HCT116 (cell line): ENCODE measurements around the gene DPP10. TPM values are rescaled to one million over a fixed set of nuclear protein-coding genes. Genes with fewer than 3 reads are reported as not detected.

ENCODE experiments used
- ATAC-seq: fragments of 200-7000 bp; cut with Tn5 transposase; 2 replicates; pipeline ENCODE4 v1.9.1; 2020; ENCODE audit warnings: mild to moderate bottlenecking, moderate library complexity
- BruUV-seq: library from RNA; stranded (reverse); fragments of 400-500 nt; replicated peaks from 2 replicates; lab custom pipeline; 2021; lab: Mats Ljungman, UMichigan
- CTCF ChIA-PET: fragments of 300-600 bp; sonication (Branson Sonifier 250); formaldehyde crosslinking; loops from one replicate; lab custom pipeline; 2021; ENCODE audit warnings: antibody characterized with exemption; lab: Charles Lee
- POLR2A ChIA-PET: fragments of 300-600, 350-600 bp; sonication (Branson Sonifier 250); formaldehyde crosslinking; loops from one replicate; lab custom pipeline; 2021; ENCODE audit warnings: antibody characterized with exemption; lab: Charles Lee
- RAD21 ChIA-PET, 2 experiments: fragments of 300-600 bp; sonication (Branson Sonifier 250); formaldehyde crosslinking; loops; one replicate each; lab custom pipeline; 2023; ENCODE audit warnings: low total read pairs in 2 of 2; ENCODE audit not compliant: uncharacterized antibody in 2 of 2, unreplicated experiment in 2 of 2, low non-redundant PET in 1 of 2; lab: Charles Lee
- DNase-seq: peaks from one replicate; pipeline ENCODE4 v3.0.0-alpha.2; 2010; ENCODE audit warnings: low read depth, low spot score
- H2AFZ ChIP-seq: fragments of 200-600 bp; shearing (Covaris generic), sonication (generic); 2 replicates; pipeline ENCODE4 v1.6.1; 2017; ENCODE audit warnings: low read depth, mixed run types, mixed read lengths, antibody characterized with exemption, low read length; ENCODE audit not compliant: poor library complexity, severe bottlenecking
- H3K27ac ChIP-seq: 2 replicates; pipeline ENCODE4 v1.5.1; 2012; ENCODE audit warnings: low read depth, low read length
- H3K27me3 ChIP-seq: fragments of 200-600 bp; sonication (generic); 2 replicates; pipeline ENCODE4 v1.6.1; 2016; ENCODE audit warnings: mixed run types, low read length, mixed read lengths; ENCODE audit not compliant: insufficient read depth
- H3K36me3 ChIP-seq, 2 experiments: fragments of 200-500 bp in 1 of 2; fragments of 200-600 bp in 1 of 2; sonication (Bioruptor generic) in 1 of 2; sonication (generic) in 1 of 2; 2 replicates each; pipeline versions ENCODE4 v1.5.1 to v1.6.1; 2014 to 2016; ENCODE audit warnings: low read length in 2 of 2, inconsistent platforms in 1 of 2, mixed read lengths in 1 of 2, mixed run types in 1 of 2; ENCODE audit not compliant: insufficient read depth in 2 of 2, control insufficient read depth in 1 of 2
- H3K4me1 ChIP-seq, 2 experiments: fragments of 200-600 bp in 1 of 2; sonication (generic) in 1 of 2; 2 replicates each; pipeline versions ENCODE4 v1.5.1 to v1.6.1; 2012 to 2017; ENCODE audit warnings: low read length in 2 of 2, inconsistent platforms in 1 of 2, mild to moderate bottlenecking in 1 of 2, mixed read lengths in 1 of 2, mixed run types in 1 of 2, moderate library complexity in 1 of 2; ENCODE audit not compliant: insufficient read depth in 2 of 2, control insufficient read depth in 1 of 2
- H3K4me2 ChIP-seq: fragments of 200-600 bp; sonication (generic); 2 replicates; pipeline ENCODE4 v1.6.1; 2017; ENCODE audit warnings: mixed run types, low read length, mixed read lengths
- H3K4me3 ChIP-seq, 2 experiments: fragments of 200-600 bp in 1 of 2; sonication (generic) in 1 of 2; replicated peaks in 1 of 2; 2 replicates each; pipeline ENCODE4 v1.5.1; 2011 to 2016; ENCODE audit warnings: low read length in 2 of 2, control low read depth in 1 of 2, low read depth in 1 of 2, mild to moderate bottlenecking in 1 of 2, mixed read lengths in 1 of 2, mixed run types in 1 of 2
- H3K79me2 ChIP-seq: fragments of 200-600 bp; sonication (generic); 2 replicates; pipeline ENCODE4 v1.6.1; 2017; ENCODE audit warnings: mild to moderate bottlenecking, mixed run types, low read length, moderate library complexity, mixed read lengths; ENCODE audit not compliant: insufficient read depth
- H3K9ac ChIP-seq: fragments of 200-600 bp; sonication (generic); 2 replicates; pipeline ENCODE4 v1.6.1; 2016; ENCODE audit warnings: low read length, mixed read lengths
- H3K9me2 ChIP-seq: fragments of 200-600 bp; sonication (generic), shearing (Covaris generic); 2 replicates; pipeline ENCODE4 v1.6.1; 2017; ENCODE audit warnings: mixed run types, mild to moderate bottlenecking, moderate library complexity; ENCODE audit not compliant: insufficient read depth
- H3K9me3 ChIP-seq, 2 experiments: fragments of 200-500 bp in 1 of 2; fragments of 200-600 bp in 1 of 2; sonication (Bioruptor generic) in 1 of 2; sonication (generic) in 1 of 2; 2 replicates each; pipeline ENCODE4 v1.6.1; 2014 to 2017; ENCODE audit warnings: low read length in 2 of 2, mixed read lengths in 2 of 2, inconsistent platforms in 1 of 2, low read depth in 1 of 2, mild to moderate bottlenecking in 1 of 2, mixed run types in 1 of 2, moderate library complexity in 1 of 2; ENCODE audit not compliant: control insufficient read depth in 1 of 2, insufficient read depth in 1 of 2
- H4K20me1 ChIP-seq: fragments of 200-600 bp; sonication (generic), shearing (Covaris generic); 2 replicates; pipeline ENCODE4 v1.6.1; 2017; ENCODE audit warnings: mixed run types, mild to moderate bottlenecking, moderate library complexity; ENCODE audit not compliant: insufficient read depth
- ATF3 ChIP-seq: IDR thresholded peaks from 2 replicates; pipeline ENCODE4 v1.6.1; 2012
- CBX3 ChIP-seq: IDR thresholded peaks from 2 replicates; pipeline ENCODE4 v1.6.1; 2012; ENCODE audit warnings: low read depth
- CTCF ChIP-seq, 3 experiments: fragments of 200-600 bp in 1 of 3; sonication (generic) in 1 of 3; IDR thresholded peaks in 2 of 3; conservative IDR thresholded peaks in 1 of 3; 2 replicates each; pipeline ENCODE4 v1.5.1; 2012 to 2017; ENCODE audit warnings: low read depth in 2 of 3, low read length in 2 of 3, antibody characterized with exemption in 1 of 3, borderline replicate concordance in 1 of 3, control low read depth in 1 of 3, mild to moderate bottlenecking in 1 of 3, mixed read lengths in 1 of 3, mixed run types in 1 of 3, moderate library complexity in 1 of 3; ENCODE audit not compliant: insufficient read depth in 1 of 3
- ELF1 ChIP-seq: IDR thresholded peaks from 2 replicates; pipeline ENCODE4 v1.6.1; 2012; ENCODE audit warnings: low read depth, borderline replicate concordance
- EZH2 ChIP-seq: fragments of 200-600 bp; sonication (generic); IDR thresholded peaks from 2 replicates; pipeline ENCODE4 v1.6.1; 2017; ENCODE audit warnings: antibody characterized with exemption, mixed run types
- FOSL1 ChIP-seq: IDR thresholded peaks from 2 replicates; pipeline ENCODE4 v1.6.1; 2012; ENCODE audit warnings: low read depth
- JUND ChIP-seq: IDR thresholded peaks from 2 replicates; pipeline ENCODE4 v1.6.1; 2012
- POLR2A ChIP-seq: IDR thresholded peaks from 2 replicates; pipeline ENCODE4 v1.7.0; 2011; ENCODE audit warnings: borderline replicate concordance; ENCODE audit not compliant: insufficient read depth, insufficient read length; ENCODE audit errors: extremely low read depth
- POLR2AphosphoS5 ChIP-seq: IDR thresholded peaks from 2 replicates; pipeline ENCODE4 v1.6.1; 2011; ENCODE audit warnings: mild to moderate bottlenecking, low read depth, low read length, moderate library complexity
- RAD21 ChIP-seq: IDR thresholded peaks from 2 replicates; pipeline ENCODE4 v1.6.1; 2012; ENCODE audit warnings: low read depth, mild to moderate bottlenecking
- SIN3A ChIP-seq: IDR thresholded peaks from 2 replicates; pipeline ENCODE4 v1.6.1; 2012; ENCODE audit warnings: low read depth
- SP1 ChIP-seq: IDR thresholded peaks from 2 replicates; pipeline ENCODE4 v1.6.1; 2012; ENCODE audit warnings: low read depth
- SRF ChIP-seq: IDR thresholded peaks from 2 replicates; pipeline ENCODE4 v1.6.1; 2012; ENCODE audit warnings: low read depth
- TCF7L2 ChIP-seq: IDR thresholded peaks from 2 replicates; pipeline ENCODE4 v1.7.0; 2011; ENCODE audit warnings: borderline replicate concordance, inconsistent platforms; ENCODE audit not compliant: insufficient read depth, insufficient read length; ENCODE audit errors: extremely low read depth
- YY1 ChIP-seq: IDR thresholded peaks from 2 replicates; pipeline ENCODE4 v1.6.1; 2011; ENCODE audit warnings: low read length, low read depth, moderate library complexity, mild to moderate bottlenecking; ENCODE audit not compliant: insufficient replicate concordance; ENCODE audit errors: extremely low read depth
- ZBTB33 ChIP-seq: IDR thresholded peaks from 2 replicates; pipeline ENCODE4 v1.6.1; 2011; ENCODE audit warnings: mild to moderate bottlenecking, low read length, moderate library complexity; ENCODE audit not compliant: insufficient replicate concordance; ENCODE audit errors: extremely low read depth
- ZFX ChIP-seq: fragments of 450-650 bp; IDR thresholded peaks from 2 replicates; pipeline ENCODE4 v1.6.1; 2017
- ZNF274 ChIP-seq: fragments of 200-500 bp; sonication (Bioruptor generic); IDR thresholded peaks from 2 replicates; pipeline ENCODE4 v1.6.1; 2014; ENCODE audit warnings: mild to moderate bottlenecking, low read depth, low read length, inconsistent platforms
- intact Hi-C: fragments of 100-400 bp; cut with micrococcal nuclease; formaldehyde crosslinking; loops from 2 replicates; pipeline ENCODE4 v1.10.0; 2022
- total RNA-seq: library from RNA; stranded (reverse); gene quantifications from one replicate; pipeline ENCODE4 v1.2.1, GENCODE V29; 2021; ENCODE audit not compliant: unreplicated experiment
- TF ChIP-seq, protein P1 (sequence below): IDR thresholded peaks from 2 replicates; pipeline ENCODE4 v1.6.1; 2012
- TF ChIP-seq, protein P2 (sequence below): IDR thresholded peaks from 2 replicates; pipeline ENCODE4 v1.6.1; 2012; ENCODE audit warnings: low read depth

Gene DPP10
- total RNA-seq, 1 experiment from 2014 or later = not detected

GRCh38 chr2:115075800-115076199 lies 633.4 kb downstream of the DPP10 start:
- Histone ChIP-seq H3K4me3 (no peak overlapping the region), H3K9me2 (no peaks in the 10 kb centered on the region), H3K4me2 (no peak overlapping the region), H3K27me3 (no peaks in the 10 kb centered on the region), H3K9ac (no peak overlapping the region), H3K79me2 (no peaks in the 10 kb centered on the region), H3K4me1 (no peaks in the 10 kb centered on the region), H3K36me3 (no peaks in the 10 kb centered on the region), H2AFZ (no peak overlapping the region), H3K9me3 (peaks cover 0 to 19% of the 10 kb centered on the region in 2 experiments; a peak in 2 of 4 replicates), H3K27ac (no peak overlapping the region), H4K20me1 (no peaks in the 10 kb centered on the region)
- ChIA-PET POLR2A (no interaction called here), CTCF (no interaction called here), RAD21 (no interaction called here)
- ATAC-seq (no peak), DNase-seq (no peak)
- no TSS peak for BruUV-seq
- intact Hi-C loops = no loop called here
- no peak for TF ChIP-seq POLR2A
- no peak for TF ChIP-seq TCF7L2
- TF ChIP-seq ELF1 = no peak
- TF ChIP-seq SIN3A = no peak
- TF ChIP-seq CBX3 = no peak
- TF ChIP-seq RAD21 = no peak
- TF ChIP-seq YY1 = no peak
- TF ChIP-seq JUND = no peak
- TF ChIP-seq ZNF274 = no peak
- no peak for TF ChIP-seq FOSL1
- TF ChIP-seq, protein P1, sequence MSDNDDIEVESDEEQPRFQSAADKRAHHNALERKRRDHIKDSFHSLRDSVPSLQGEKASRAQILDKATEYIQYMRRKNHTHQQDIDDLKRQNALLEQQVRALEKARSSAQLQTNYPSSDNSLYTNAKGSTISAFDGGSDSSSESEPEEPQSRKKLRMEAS = no peak
- no peak for TF ChIP-seq ZFX
- TF ChIP-seq CTCF (IDR thresholded peaks at IDR 0.05 in 2 of 3, conservative IDR thresholded peaks at IDR 0.05 in 1 of 3; ENCODE audit: borderline replicate concordance in 1 of 3, insufficient read depth in 1 of 3, low read depth in 2 of 3, low read length in 2 of 3) = no peak
- no peak for TF ChIP-seq SRF
- TF ChIP-seq EZH2 = no peak
- no peak for TF ChIP-seq SP1
- TF ChIP-seq ATF3 = no peak
- no peak for TF ChIP-seq POLR2AphosphoS5
- TF ChIP-seq ZBTB33 = no peak
- TF ChIP-seq, protein P2, sequence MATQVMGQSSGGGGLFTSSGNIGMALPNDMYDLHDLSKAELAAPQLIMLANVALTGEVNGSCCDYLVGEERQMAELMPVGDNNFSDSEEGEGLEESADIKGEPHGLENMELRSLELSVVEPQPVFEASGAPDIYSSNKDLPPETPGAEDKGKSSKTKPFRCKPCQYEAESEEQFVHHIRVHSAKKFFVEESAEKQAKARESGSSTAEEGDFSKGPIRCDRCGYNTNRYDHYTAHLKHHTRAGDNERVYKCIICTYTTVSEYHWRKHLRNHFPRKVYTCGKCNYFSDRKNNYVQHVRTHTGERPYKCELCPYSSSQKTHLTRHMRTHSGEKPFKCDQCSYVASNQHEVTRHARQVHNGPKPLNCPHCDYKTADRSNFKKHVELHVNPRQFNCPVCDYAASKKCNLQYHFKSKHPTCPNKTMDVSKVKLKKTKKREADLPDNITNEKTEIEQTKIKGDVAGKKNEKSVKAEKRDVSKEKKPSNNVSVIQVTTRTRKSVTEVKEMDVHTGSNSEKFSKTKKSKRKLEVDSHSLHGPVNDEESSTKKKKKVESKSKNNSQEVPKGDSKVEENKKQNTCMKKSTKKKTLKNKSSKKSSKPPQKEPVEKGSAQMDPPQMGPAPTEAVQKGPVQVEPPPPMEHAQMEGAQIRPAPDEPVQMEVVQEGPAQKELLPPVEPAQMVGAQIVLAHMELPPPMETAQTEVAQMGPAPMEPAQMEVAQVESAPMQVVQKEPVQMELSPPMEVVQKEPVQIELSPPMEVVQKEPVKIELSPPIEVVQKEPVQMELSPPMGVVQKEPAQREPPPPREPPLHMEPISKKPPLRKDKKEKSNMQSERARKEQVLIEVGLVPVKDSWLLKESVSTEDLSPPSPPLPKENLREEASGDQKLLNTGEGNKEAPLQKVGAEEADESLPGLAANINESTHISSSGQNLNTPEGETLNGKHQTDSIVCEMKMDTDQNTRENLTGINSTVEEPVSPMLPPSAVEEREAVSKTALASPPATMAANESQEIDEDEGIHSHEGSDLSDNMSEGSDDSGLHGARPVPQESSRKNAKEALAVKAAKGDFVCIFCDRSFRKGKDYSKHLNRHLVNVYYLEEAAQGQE = no peak
